ENCODE data around the gene DBH.

DNA sequence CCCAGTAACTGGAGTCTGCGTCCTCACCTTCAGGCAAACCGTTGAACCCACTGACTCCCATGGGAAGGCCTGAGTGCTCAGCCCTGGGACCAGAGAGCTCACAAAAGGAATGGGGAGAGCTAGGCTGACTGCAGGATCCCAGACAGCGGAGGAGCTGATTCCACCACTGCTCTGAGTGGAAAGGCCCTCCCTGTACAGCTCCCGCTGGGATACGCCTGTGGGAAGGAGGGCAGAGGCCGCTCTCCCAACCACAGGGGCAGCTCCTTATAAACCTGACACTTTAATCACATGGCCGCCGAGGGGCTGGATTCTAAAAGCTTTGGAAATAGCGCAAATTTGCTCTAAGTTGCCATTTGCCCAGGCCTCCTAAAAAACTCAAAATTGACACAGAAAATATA is 37.1 kb downstream of the DBH start:
- TF ChIP-seq POLR2A (IDR thresholded peaks at IDR 0.05; ENCODE audit: low read depth, low read length) (no peak), TCF12 (IDR thresholded peaks at IDR 0.05; ENCODE audit: low read depth, low read length) (no peak), ZNF207 (IDR thresholded peaks at IDR 0.05; ENCODE audit: borderline replicate concordance) (no peak), POLR2AphosphoS5 (IDR thresholded peaks at IDR 0.05; ENCODE audit: low read length) (no peak), EP300 (IDR thresholded peaks at IDR 0.05; ENCODE audit: borderline replicate concordance in 1 of 2, control insufficient read depth in 1 of 2, low read depth in 2 of 2, low read length in 2 of 2) (no peak), EZH2 (IDR thresholded peaks at IDR 0.05; ENCODE audit: borderline replicate concordance, control insufficient read depth, low read depth, low read length) (no peak), SIX5 (IDR thresholded peaks at IDR 0.05; ENCODE audit: low read depth, low read length, severe bottlenecking) (no peak)
- TF ChIP-seq, protein P1, sequence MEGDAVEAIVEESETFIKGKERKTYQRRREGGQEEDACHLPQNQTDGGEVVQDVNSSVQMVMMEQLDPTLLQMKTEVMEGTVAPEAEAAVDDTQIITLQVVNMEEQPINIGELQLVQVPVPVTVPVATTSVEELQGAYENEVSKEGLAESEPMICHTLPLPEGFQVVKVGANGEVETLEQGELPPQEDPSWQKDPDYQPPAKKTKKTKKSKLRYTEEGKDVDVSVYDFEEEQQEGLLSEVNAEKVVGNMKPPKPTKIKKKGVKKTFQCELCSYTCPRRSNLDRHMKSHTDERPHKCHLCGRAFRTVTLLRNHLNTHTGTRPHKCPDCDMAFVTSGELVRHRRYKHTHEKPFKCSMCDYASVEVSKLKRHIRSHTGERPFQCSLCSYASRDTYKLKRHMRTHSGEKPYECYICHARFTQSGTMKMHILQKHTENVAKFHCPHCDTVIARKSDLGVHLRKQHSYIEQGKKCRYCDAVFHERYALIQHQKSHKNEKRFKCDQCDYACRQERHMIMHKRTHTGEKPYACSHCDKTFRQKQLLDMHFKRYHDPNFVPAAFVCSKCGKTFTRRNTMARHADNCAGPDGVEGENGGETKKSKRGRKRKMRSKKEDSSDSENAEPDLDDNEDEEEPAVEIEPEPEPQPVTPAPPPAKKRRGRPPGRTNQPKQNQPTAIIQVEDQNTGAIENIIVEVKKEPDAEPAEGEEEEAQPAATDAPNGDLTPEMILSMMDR (IDR thresholded peaks at IDR 0.05 in 2 of 3, conservative IDR thresholded peaks at IDR 0.05 in 1 of 3; ENCODE audit: control insufficient read depth in 2 of 3, extremely low read depth in 1 of 3, insufficient read depth in 1 of 3, low read depth in 3 of 3, low read length in 3 of 3), result no peak
- TF ChIP-seq, protein P2, sequence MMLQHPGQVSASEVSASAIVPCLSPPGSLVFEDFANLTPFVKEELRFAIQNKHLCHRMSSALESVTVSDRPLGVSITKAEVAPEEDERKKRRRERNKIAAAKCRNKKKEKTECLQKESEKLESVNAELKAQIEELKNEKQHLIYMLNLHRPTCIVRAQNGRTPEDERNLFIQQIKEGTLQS (IDR thresholded peaks at IDR 0.05; ENCODE audit: borderline replicate concordance, extremely low read depth, low read depth, low read length), result no peak
